ENCODE measurements around the gene POMGNT1.

DNA sequence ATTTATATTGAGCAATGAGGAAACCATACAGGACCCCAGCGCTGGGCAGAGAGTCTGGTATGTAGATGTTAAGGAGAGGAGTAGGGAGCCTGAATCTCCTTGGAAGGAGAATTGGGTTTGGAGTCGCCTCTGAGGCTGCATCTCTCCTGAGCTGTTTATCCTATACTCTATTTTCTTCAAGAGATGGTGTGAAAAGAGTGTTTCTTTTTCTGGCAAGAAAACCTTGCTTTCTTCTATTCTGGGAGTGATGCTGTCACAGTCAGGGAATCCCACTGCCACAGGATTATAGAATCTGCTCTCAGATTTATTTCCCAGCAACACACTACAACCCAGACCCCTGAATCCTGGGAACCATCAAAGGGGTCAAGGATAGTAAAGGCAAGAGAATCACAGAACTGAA, 8.2 kb upstream of the POMGNT1 start:
- TF ChIP-seq, protein P1, sequence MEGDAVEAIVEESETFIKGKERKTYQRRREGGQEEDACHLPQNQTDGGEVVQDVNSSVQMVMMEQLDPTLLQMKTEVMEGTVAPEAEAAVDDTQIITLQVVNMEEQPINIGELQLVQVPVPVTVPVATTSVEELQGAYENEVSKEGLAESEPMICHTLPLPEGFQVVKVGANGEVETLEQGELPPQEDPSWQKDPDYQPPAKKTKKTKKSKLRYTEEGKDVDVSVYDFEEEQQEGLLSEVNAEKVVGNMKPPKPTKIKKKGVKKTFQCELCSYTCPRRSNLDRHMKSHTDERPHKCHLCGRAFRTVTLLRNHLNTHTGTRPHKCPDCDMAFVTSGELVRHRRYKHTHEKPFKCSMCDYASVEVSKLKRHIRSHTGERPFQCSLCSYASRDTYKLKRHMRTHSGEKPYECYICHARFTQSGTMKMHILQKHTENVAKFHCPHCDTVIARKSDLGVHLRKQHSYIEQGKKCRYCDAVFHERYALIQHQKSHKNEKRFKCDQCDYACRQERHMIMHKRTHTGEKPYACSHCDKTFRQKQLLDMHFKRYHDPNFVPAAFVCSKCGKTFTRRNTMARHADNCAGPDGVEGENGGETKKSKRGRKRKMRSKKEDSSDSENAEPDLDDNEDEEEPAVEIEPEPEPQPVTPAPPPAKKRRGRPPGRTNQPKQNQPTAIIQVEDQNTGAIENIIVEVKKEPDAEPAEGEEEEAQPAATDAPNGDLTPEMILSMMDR (IDR thresholded peaks at IDR 0.05): no peak
- no peak for TF ChIP-seq POLR2A (IDR thresholded peaks at IDR 0.05)
